SK-N-SH (cell line): ENCODE results near the gene LPP. TPM values are rescaled to one million over a fixed set of nuclear protein-coding genes. Genes with fewer than 3 reads are reported as not detected.

ENCODE experiments used
- CTCF ChIA-PET: fragments of 300-600, 350-600 bp; formaldehyde crosslinking; extraction: SDS; loops from one replicate; lab custom pipeline; 2021; lab: Yijun Ruan, JAX
- POLR2A ChIA-PET: fragments of 350-600 bp; sonication (Branson Sonifier 250); formaldehyde crosslinking; extraction: SDS; loops from one replicate; lab custom pipeline; 2020; ENCODE audit warnings: antibody characterized with exemption, inconsistent platforms; lab: Yijun Ruan, JAX
- DNase-seq: peaks from one replicate; pipeline ENCODE4 v3.0.0; 2012
- H2AFZ ChIP-seq: fragments of 200-600 bp; sonication (generic); 2 replicates; pipeline ENCODE4 v1.8.1; 2016; ENCODE audit warnings: antibody characterized with exemption, mild to moderate bottlenecking, low read depth
- H3F3A ChIP-seq: fragments of 200-600 bp; sonication (generic); replicated peaks from 2 replicates; pipeline ENCODE3; 2016; ENCODE audit warnings: antibody characterized with exemption, mild to moderate bottlenecking; ENCODE audit not compliant: insufficient read depth
- H3K27ac ChIP-seq, 2 experiments: fragments of 200-500 bp in 1 of 2; fragments of 200-600 bp in 1 of 2; sonication (Bioruptor generic) in 1 of 2; sonication (generic), shearing (Covaris generic) in 1 of 2; 2 replicates each; pipeline versions ENCODE4 v1.5.1 to v1.6.1; 2014 to 2016; ENCODE audit warnings: low read depth in 2 of 2, inconsistent platforms in 1 of 2, low read length in 1 of 2, mild to moderate bottlenecking in 1 of 2, mixed read lengths in 1 of 2
- H3K27me3 ChIP-seq: fragments of 200-600 bp; sonication (generic), shearing (Covaris generic); 2 replicates; pipeline ENCODE4 v1.6.1; 2016; ENCODE audit warnings: mixed run types; ENCODE audit not compliant: insufficient read depth
- H3K36me3 ChIP-seq, 2 experiments: fragments of 200-500 bp in 1 of 2; fragments of 200-600 bp in 1 of 2; sonication (Bioruptor generic) in 1 of 2; sonication (generic) in 1 of 2; replicated peaks in 1 of 2; 2 replicates each; pipeline versions ENCODE3 to v1.5.1; 2014 to 2016; ENCODE audit warnings: low read length in 1 of 2, mild to moderate bottlenecking in 1 of 2; ENCODE audit not compliant: insufficient read depth in 2 of 2, control insufficient read depth in 1 of 2
- H3K4me1 ChIP-seq, 2 experiments: fragments of 200-500 bp in 1 of 2; fragments of 200-600 bp in 1 of 2; sonication (Bioruptor generic) in 1 of 2; sonication (generic), shearing (Covaris generic) in 1 of 2; 2 replicates each; pipeline versions ENCODE4 v1.5.1 to v1.6.1; 2014 to 2016; ENCODE audit warnings: low read depth in 1 of 2, low read length in 1 of 2, mixed run types in 1 of 2; ENCODE audit not compliant: insufficient read depth in 2 of 2, control insufficient read depth in 1 of 2
- H3K4me2 ChIP-seq: fragments of 200-600 bp; sonication (generic), shearing (Covaris generic); 2 replicates; pipeline ENCODE4 v1.6.1; 2017; ENCODE audit warnings: mixed run types
- H3K4me3 ChIP-seq, 2 experiments: fragments of 200-500 bp in 1 of 2; fragments of 200-600 bp in 1 of 2; sonication (Bioruptor generic) in 1 of 2; sonication (generic), shearing (Covaris generic) in 1 of 2; 2 replicates each; pipeline versions ENCODE4 v1.5.1 to v1.8.1; 2014 to 2016; ENCODE audit warnings: low read depth in 2 of 2, inconsistent platforms in 1 of 2, low read length in 1 of 2, mild to moderate bottlenecking in 1 of 2, mixed read lengths in 1 of 2, moderate library complexity in 1 of 2
- H3K79me2 ChIP-seq: fragments of 200-600 bp; sonication (generic); 2 replicates; pipeline ENCODE4 v1.8.1; 2017; ENCODE audit warnings: mild to moderate bottlenecking; ENCODE audit not compliant: insufficient read depth
- H3K9ac ChIP-seq: fragments of 200-600 bp; sonication (generic); 2 replicates; pipeline ENCODE4 v1.6.1; 2017; ENCODE audit warnings: mixed run types
- H3K9me2 ChIP-seq: fragments of 200-600 bp; sonication (generic); 2 replicates; pipeline ENCODE4 v1.6.1; 2017; ENCODE audit warnings: mixed run types
- H3K9me3 ChIP-seq: fragments of 200-600 bp; sonication (generic); 2 replicates; pipeline ENCODE4 v1.6.1; 2017; ENCODE audit warnings: mixed run types, mild to moderate bottlenecking, moderate library complexity
- H4K20me1 ChIP-seq: fragments of 200-600 bp; sonication (generic); 2 replicates; pipeline ENCODE4 v1.6.1; 2017; ENCODE audit warnings: mild to moderate bottlenecking, mixed run types; ENCODE audit not compliant: insufficient read depth
- CHD2 ChIP-seq: fragments of 150-350 bp; IDR thresholded peaks from 2 replicates; pipeline ENCODE4 v1.6.1; 2018; ENCODE audit warnings: low read length; ENCODE audit not compliant: partially characterized antibody
- EZH2phosphoT487 ChIP-seq: fragments of 200-600 bp; sonication (generic); IDR thresholded peaks from 2 replicates; pipeline ENCODE4 v1.6.1; 2017; ENCODE audit warnings: low read depth, mixed run types, mild to moderate bottlenecking, antibody characterized with exemption, moderate library complexity, borderline replicate concordance
- FOXJ3 ChIP-seq: sonication (generic); formaldehyde crosslinking; IDR thresholded peaks from 2 replicates; pipeline ENCODE4 v1.5.1; 2020; ENCODE audit warnings: mild to moderate bottlenecking, missing genetic modification reagents
- FOXM1 ChIP-seq: IDR thresholded peaks from 2 replicates; pipeline ENCODE4 v1.4.0; 2012; ENCODE audit warnings: low read depth, mild to moderate bottlenecking
- GABPA ChIP-seq: IDR thresholded peaks from 2 replicates; pipeline ENCODE4 v1.4.0; 2012; ENCODE audit warnings: low read depth, mild to moderate bottlenecking
- IRF3 ChIP-seq: fragments of 150-350 bp; IDR thresholded peaks from 2 replicates; pipeline ENCODE4 v1.6.1; 2016; ENCODE audit warnings: mild to moderate bottlenecking, low read depth, low read length
- JUND ChIP-seq: IDR thresholded peaks from 2 replicates; pipeline ENCODE4 v1.4.0; 2012
- MEF2A ChIP-seq: IDR thresholded peaks from 2 replicates; pipeline ENCODE4 v1.4.0; 2012; ENCODE audit warnings: low read depth, borderline replicate concordance
- NFIC ChIP-seq: IDR thresholded peaks from 2 replicates; pipeline ENCODE4 v1.4.0; 2012; ENCODE audit warnings: borderline replicate concordance
- NRF1 ChIP-seq: IDR thresholded peaks from 2 replicates; pipeline ENCODE4 v1.6.1; 2012; ENCODE audit warnings: low read depth, mild to moderate bottlenecking, low read length
- POLR2AphosphoS5 ChIP-seq: IDR thresholded peaks from 2 replicates; pipeline ENCODE4 v1.6.1; 2012; ENCODE audit warnings: low read depth, low read length
- RCOR1 ChIP-seq: fragments of 150-350 bp; IDR thresholded peaks from 2 replicates; pipeline ENCODE4 v1.6.1; 2017; ENCODE audit warnings: antibody characterized with exemption, low read length
- SMC3 ChIP-seq: IDR thresholded peaks from 2 replicates; pipeline ENCODE4 v1.6.1; 2012; ENCODE audit warnings: low read depth, low read length, improper control_type of control experiment
- TAF1 ChIP-seq: IDR thresholded peaks from 2 replicates; pipeline ENCODE4 v1.6.1; 2012; ENCODE audit warnings: low read depth, mild to moderate bottlenecking, low read length, moderate library complexity, borderline replicate concordance
- TCF12 ChIP-seq: IDR thresholded peaks from 2 replicates; pipeline ENCODE4 v1.4.0; 2012
- YY1 ChIP-seq: IDR thresholded peaks from 2 replicates; pipeline ENCODE4 v1.4.0; 2012; ENCODE audit warnings: low read depth, mild to moderate bottlenecking
- WGBS: methylation state at CpG from one replicate; pipeline ENCODE4 v1.1.6; 2017; ENCODE audit warnings: low lambda C conversion rate; 5-methylcytosine and 5-hydroxymethylcytosine counted together
- polyA plus RNA-seq, 3 experiments: library from polyadenylated mRNA; depleted of rRNA; stranded (reverse); fragments of >200 nt; gene quantifications; 2 replicates each; pipeline ENCODE4 v1.2.3, GENCODE V29; 2012
- TF ChIP-seq, protein P1 (sequence below): IDR thresholded peaks from 2 replicates; pipeline ENCODE4 v1.6.1; 2012; ENCODE audit warnings: mild to moderate bottlenecking, low read depth, low read length, moderate library complexity
- TF ChIP-seq, protein P2 (sequence below): IDR thresholded peaks from 2 replicates; pipeline ENCODE4 v1.4.0; 2012; ENCODE audit warnings: low read depth, borderline replicate concordance

The LPP gene
- polyA plus RNA-seq, 1 of the 3 experiments (the other 2 are of a cell fraction) = 6.6 TPM

- Histone ChIP-seq H2AFZ (no peak overlapping the region), H3K9me3 (no peaks in the 10 kb centered on the region), H3K79me2 (peaks cover 41% of the 10 kb centered on the region; the same call in 1 of the 2 replicates), H3K36me3 (peaks cover 0 to 23% of the 10 kb centered on the region in 2 experiments), H4K20me1 (no peaks in the 10 kb centered on the region)
- CTCF ChIA-PET = no interaction called here
- TF ChIP-seq, protein P1, sequence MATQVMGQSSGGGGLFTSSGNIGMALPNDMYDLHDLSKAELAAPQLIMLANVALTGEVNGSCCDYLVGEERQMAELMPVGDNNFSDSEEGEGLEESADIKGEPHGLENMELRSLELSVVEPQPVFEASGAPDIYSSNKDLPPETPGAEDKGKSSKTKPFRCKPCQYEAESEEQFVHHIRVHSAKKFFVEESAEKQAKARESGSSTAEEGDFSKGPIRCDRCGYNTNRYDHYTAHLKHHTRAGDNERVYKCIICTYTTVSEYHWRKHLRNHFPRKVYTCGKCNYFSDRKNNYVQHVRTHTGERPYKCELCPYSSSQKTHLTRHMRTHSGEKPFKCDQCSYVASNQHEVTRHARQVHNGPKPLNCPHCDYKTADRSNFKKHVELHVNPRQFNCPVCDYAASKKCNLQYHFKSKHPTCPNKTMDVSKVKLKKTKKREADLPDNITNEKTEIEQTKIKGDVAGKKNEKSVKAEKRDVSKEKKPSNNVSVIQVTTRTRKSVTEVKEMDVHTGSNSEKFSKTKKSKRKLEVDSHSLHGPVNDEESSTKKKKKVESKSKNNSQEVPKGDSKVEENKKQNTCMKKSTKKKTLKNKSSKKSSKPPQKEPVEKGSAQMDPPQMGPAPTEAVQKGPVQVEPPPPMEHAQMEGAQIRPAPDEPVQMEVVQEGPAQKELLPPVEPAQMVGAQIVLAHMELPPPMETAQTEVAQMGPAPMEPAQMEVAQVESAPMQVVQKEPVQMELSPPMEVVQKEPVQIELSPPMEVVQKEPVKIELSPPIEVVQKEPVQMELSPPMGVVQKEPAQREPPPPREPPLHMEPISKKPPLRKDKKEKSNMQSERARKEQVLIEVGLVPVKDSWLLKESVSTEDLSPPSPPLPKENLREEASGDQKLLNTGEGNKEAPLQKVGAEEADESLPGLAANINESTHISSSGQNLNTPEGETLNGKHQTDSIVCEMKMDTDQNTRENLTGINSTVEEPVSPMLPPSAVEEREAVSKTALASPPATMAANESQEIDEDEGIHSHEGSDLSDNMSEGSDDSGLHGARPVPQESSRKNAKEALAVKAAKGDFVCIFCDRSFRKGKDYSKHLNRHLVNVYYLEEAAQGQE = no peak
- TF ChIP-seq POLR2AphosphoS5 (no peak), NRF1 (no peak), EZH2phosphoT487 (no peak), RCOR1 (no peak), FOXJ3 (CRISPR knock-in tag) (no peak), MEF2A (no peak), NFIC (no peak), CHD2 (no peak)
- TF ChIP-seq, all 33 proteins: peak for 0
- Histone ChIP-seq H3K27ac (peak overlapping the region; percentile 8 to 75; a peak in 3 of 4 replicates), H3F3A (peaks cover 15% of the 10 kb centered on the region), H3K9me2 (no peaks in the 10 kb centered on the region), H3K4me1 (peaks cover 0 to 10% of the 10 kb centered on the region in 2 experiments; a peak in 2 of 4 replicates), H3K4me2 (no peak overlapping the region), H3K4me3 (no peak overlapping the region), H3K27me3 (no peaks in the 10 kb centered on the region), H3K9ac (no peak overlapping the region)
- POLR2A ChIA-PET = no interaction called here
- DNase-seq = no peak
- WGBS = 60% methylated on average over 3 of the region's 3 CpGs
Measured at GRCh38 chr3:188468662-188469061, 314.7 kb downstream of the LPP start.

DNA sequence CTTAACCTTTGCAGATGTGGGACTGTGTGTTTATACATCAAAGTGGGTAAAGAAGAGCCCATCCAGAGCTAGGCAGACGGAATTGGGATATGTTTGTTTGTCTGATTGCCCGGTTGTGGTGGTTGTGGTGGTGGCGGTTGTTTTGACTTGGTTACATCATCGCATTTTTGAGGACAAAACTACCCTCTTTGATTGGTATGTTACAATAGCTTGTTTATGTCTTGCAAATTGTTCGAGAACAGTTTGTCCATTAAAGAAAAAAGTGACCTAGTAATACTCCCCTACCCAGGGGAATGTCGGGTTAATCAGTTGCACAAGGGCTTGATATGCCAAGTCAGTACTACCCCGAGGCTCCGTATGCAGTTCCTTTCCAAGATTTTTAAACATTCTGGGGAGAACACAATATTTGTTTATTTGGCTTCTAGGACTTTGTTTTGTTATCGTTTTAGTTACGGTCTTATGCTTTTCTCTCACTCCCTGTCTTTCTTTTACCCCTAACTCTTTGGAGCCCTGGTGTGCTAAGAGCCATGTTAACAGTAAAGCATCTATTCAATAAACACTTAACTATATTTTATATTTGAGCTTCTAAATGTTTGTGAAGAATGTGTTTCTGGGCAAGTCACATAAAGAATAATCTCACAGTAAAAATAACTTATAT is 315.4 kb downstream of the LPP start:
- Histone ChIP-seq H3K79me2 (peaks cover 48% of the 10 kb centered on the region), H3K4me3 (no peak overlapping the region), H3K4me2 (no peak overlapping the region), H3K9me3 (no peaks in the 10 kb centered on the region), H3K9me2 (no peaks in the 10 kb centered on the region), H3K36me3 (peaks cover 0 to 23% of the 10 kb centered on the region in 2 experiments), H3K9ac (no peak overlapping the region), H3K27ac (peak overlapping the region in 1 of 2 experiments; percentile 75; a peak in 1 of 4 replicates), H3F3A (peaks cover 15% of the 10 kb centered on the region), H3K4me1 (peaks cover 0 to 10% of the 10 kb centered on the region in 2 experiments; a peak in 2 of 4 replicates), H4K20me1 (no peaks in the 10 kb centered on the region), H2AFZ (no peak overlapping the region), H3K27me3 (no peaks in the 10 kb centered on the region)
- WGBS = 76% methylated on average over 8 of the region's 10 CpGs
- no peak for DNase-seq
- ChIA-PET POLR2A (no interaction called here), CTCF (no interaction called here)
- no peak for TF ChIP-seq FOXJ3 (CRISPR knock-in tag)
- TF ChIP-seq TAF1 = no peak
- TF ChIP-seq EZH2phosphoT487 = no peak
- no peak for TF ChIP-seq IRF3
- no peak for TF ChIP-seq YY1
- TF ChIP-seq, protein P2, sequence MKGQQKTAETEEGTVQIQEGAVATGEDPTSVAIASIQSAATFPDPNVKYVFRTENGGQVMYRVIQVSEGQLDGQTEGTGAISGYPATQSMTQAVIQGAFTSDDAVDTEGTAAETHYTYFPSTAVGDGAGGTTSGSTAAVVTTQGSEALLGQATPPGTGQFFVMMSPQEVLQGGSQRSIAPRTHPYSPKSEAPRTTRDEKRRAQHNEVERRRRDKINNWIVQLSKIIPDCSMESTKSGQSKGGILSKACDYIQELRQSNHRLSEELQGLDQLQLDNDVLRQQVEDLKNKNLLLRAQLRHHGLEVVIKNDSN = no peak
- TF ChIP-seq, protein P1 = no peak
- no peak for TF ChIP-seq JUND
- no peak for TF ChIP-seq FOXM1
- no peak for TF ChIP-seq GABPA
- TF ChIP-seq POLR2AphosphoS5 = no peak
- no peak for TF ChIP-seq SMC3
- no peak for TF ChIP-seq NRF1
- no peak for TF ChIP-seq TCF12
